GM18526 (cell line): ENCODE measurements around the gene GAN.

Experiments
- POLR2A ChIP-seq: IDR thresholded peaks from 3 replicates; pipeline ENCODE4 v1.6.1; 2011; ENCODE audit not compliant: insufficient read length; ENCODE audit errors: extremely low read depth

The GAN gene, protein sequence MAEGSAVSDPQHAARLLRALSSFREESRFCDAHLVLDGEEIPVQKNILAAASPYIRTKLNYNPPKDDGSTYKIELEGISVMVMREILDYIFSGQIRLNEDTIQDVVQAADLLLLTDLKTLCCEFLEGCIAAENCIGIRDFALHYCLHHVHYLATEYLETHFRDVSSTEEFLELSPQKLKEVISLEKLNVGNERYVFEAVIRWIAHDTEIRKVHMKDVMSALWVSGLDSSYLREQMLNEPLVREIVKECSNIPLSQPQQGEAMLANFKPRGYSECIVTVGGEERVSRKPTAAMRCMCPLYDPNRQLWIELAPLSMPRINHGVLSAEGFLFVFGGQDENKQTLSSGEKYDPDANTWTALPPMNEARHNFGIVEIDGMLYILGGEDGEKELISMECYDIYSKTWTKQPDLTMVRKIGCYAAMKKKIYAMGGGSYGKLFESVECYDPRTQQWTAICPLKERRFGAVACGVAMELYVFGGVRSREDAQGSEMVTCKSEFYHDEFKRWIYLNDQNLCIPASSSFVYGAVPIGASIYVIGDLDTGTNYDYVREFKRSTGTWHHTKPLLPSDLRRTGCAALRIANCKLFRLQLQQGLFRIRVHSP

DNA sequence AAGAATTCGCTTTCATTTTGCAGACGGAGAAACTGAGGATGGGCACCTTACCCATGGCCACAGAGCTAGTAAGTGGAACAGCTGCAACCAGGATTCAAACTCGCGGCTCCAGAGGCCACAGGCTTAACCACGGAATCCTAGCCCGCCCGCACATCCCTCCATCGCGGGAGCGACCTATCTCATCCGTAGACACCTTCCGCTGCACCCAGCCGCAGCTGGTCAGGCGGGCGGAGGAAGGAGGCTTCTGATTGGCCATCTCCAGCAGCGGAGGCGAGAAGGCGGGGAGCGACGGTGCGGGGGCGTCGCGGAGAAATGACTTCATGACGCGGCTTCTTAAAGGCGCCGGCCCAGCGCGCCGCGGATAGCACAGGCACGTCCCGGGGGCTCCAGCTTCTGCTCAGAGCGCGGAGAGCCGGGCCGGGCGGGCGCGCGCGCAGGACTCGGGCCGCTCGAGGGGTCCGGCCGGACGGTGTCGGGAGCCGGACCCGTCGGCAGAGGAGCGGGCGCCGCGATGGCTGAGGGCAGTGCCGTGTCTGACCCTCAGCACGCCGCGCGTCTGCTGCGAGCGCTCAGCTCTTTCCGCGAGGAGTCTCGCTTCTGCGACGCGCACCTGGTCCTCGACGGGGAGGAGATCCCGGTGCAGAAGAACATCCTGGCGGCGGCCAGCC, at the start of gene GAN:
GAN (plus strand) TSS at position 360 of the 668 bp plus-strand sequence; CDS start at position 512, 152 bp downstream.
- TF ChIP-seq POLR2A = peak; percentile 89

DNA sequence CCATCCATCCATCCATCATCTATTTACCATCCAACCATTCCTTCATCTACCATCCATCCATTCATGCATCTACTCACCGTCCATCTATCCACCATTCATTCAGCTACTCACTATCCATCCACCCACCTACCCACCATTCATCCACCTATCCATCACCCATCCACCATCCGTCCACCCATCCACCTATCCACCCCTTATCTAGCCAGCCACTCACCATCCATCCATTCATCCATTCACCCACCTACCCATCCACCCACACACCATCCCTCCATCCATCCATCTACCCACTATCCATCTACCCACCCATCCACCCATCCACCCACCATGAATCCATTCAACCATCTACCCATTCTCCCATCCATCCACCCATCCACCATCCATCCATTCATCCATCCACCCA, 49.7 kb upstream of the GAN start:
- TF ChIP-seq POLR2A = no peak

DNA sequence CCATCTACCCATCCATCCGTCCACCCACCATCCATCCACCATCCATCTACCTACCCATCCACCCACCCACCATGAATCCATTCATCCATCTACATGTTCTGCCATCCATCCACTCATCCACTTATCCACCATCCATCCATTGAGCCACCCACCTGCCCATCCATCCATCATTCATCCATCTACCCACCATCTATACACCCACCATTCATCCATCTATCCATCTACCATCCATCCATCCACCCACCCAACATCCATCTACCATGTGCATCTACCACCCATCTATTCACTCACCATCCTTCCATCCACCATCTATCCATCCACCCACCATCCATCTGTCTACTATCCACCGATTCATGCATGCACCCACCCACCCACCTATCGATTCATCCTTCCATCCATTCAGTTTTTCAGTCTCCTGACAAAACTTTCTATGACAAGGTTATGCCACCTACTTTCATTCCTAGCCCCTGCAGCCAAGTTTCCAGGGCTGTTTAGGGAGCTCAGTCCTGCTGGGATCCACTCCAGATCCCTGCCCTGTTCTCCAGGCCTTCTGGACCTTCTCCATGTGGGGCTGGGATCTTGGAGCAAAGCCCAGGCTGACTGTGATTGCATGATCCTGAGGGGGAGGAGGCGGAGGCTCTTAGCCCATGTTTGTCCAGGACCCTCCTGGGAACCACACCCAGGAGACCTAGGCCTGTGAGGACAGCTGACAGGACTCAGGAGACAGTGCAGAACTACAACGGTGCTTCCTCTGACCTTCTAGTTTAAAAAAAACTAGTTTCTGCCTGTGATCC, 48.9 kb upstream of the GAN start:
- TF ChIP-seq POLR2A = no peak

DNA sequence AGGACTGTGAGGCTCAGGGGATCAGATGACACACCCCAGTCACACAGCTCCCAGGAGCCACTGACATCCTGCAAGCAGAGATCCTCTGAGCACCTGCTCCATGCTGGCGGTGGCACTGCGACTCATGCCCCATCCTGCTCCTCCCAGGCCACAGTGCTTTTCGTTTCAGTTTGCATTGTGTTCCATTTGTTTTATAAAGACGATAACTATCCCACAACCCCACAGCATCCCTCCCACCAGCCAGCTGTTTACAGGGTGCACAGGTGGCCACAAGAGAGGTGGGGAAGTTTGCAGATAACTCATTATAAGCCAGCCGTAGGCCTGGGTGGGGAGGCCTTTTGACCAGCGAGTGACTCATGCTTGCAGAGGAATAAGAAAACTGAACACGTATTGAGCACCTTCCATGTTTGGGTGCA, 48.1 kb upstream of the GAN start:
- TF ChIP-seq POLR2A = no peak

DNA sequence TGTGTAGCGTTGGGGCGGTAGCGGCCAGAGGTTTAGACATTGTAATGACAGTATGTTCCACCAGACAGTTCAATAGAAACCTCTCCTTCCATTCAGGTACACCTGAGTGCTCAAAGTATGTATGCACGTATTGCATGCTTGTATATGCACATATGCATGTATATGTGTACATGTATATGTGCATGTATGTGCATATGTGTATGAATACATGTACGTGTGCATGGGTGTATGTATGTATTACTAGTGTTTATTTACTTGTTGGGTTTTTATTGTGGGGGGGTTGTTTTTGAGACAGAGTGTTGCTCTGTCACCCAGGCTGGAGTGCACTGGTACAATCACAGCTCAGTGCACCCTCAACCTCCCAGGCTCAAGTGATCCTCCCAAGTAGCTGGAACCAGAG, 46.3 kb upstream of the GAN start:
- TF ChIP-seq POLR2A = no peak

DNA sequence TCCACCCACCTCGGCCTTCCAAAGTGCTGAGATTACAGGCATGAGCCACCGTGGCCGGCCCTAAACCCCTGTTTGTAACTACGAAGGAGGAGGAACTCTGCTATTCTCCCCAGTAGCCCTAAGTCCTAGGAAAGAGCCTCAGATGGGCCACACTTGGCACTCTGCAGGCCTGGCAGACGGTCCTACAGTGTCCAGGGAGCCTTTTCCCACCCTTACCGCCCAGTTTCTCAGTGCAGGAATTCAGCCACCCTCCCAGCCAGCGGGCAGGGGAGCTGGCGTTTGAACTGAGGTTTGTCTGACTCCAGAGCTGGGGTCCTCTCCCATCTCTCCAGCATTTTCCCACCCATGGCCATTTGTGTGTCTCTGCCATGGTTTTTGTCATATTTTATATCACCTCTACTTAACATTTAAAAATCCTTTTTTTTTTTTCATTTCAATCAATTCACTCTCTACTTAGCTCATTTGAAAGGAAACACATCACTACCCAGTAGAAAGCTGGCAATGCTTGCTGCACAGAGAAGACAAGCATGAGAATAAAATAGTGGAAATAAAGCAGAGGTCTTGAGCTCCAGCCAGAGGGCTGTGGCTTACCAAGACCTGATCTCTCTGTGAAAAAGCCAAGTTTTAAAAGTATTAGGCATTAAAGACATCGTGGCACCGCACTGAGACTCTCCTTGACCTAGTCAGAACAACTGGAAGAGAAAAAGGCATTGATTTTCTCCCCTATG, 41.4 kb upstream of the GAN start:
- no peak for TF ChIP-seq POLR2A

DNA sequence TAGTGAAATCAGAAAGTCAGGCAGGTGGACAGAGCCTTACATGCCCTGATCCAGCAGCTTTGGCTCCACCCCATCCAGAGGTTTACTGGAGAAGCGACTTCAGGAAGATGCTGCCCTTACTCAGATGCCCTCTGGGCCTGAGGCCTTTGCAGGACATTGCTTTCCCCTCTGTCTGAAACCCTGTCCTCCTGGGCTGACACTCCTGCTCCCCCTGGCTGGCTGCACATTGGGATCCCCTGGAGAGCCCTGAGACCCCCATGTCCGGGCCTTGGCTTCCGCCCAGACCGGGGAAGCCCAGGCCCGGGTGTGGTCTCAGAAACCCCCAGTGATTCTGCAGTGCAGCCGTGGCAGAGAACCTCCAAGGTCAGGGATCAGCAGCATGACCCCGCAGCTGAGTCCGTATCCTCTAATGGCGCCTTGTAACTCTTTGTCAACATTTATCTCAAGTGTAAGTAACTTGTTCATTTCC, 39.7 kb upstream of the GAN start:
- TF ChIP-seq POLR2A = no peak

DNA sequence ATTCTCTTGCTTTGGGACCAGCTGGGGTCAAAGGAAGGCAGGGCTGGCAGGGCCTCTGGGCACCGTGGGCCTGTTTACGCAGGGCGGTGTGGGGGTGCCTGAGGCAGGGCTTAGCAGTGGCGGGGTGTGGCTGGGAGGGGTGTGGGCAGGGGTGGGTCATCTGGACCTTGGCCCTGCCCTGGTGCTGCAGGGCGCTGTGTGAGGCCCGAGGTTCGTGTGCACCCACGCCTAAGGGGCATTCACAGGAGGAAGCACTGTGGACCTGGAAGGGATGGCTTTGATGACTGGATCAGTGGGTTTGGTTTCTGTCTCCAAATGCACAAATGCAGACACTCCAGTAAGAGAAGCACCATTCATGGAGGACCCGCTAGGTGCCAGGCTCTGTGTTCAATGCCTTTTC, 39.0 kb upstream of the GAN start:
- no peak for TF ChIP-seq POLR2A

DNA sequence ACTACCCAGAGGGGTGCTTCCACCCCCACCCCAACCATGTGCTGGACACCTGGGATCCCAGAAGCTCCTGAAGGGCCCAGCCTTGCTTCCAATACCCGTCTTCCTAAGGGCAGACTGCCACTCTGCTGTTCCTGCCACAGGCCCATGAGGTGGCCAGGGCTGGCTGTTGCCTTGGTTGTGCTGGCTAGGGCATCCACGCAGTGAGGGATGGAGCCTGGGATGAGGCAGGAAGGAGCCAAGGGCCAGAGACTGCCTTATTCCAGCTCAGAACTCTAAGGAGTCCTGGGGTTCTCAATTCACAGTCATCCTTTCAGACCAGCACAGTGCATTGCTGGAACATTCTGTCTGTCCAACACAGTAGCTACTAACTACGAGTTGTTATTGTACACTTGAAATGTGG, 38.4 kb upstream of the GAN start:
- no peak for TF ChIP-seq POLR2A

DNA sequence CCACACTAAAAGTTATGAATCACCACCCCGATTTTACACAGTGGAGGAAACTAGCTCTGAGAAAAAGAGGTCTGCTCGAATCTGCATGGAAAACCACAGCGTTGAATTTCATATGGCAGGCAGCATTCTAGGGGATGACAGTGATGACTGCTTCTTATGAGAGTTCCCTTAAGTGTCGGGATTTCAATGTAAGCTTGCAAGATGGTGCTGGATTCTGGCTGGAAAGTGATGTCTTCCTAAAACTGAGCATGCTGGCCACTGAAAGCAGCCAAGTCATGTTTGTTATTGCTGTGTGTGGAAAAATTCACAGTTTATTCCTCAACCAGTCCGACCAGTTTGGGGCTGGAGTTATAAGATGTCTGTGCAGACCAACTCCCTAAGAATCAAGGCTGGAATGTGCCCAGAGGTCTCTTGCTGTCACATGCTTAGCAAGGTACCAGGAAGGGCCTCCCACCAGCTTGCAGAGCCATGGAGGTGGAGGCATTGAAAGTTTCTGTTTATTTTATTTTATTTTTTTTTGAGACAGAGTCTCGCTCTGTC, 37.2 kb upstream of the GAN start:
- TF ChIP-seq POLR2A = no peak

DNA sequence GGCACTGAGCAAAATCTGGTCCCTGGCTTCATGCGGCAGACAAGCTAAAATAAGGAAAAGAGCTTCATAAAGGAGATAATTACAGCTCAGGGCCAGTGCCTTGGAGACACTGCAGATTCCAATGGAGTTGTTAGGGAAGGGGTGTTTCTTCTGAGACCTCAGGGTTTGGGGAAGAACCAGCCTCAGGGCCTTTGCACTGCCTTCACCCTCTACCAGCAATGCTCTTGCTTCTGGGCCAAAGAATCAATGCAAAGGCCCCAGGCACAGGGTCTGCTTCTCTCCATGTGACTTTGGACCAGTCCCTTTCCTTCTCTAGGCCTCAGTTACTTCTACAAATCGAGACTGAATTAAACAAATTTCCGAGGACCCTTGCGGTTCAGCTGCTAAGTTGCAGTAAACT, 36.2 kb upstream of the GAN start:
- no peak for TF ChIP-seq POLR2A

DNA sequence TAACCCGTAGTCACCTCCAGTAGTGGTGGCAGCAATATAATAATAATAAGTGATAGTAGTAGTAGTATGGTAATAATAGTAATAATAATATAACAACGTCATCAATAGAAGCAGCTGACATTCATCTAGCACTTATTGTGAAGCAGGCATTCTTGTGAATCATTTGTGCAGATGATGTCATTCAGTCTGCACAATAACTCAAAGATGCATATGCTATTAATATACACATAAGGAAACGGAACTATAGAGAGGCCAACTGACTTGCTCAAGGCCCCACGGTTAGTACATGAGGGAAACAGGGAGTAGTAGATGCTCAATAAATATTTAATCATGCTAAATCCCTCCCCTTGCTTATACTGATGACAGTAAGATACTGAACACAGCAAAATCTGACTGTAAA, 35.4 kb upstream of the GAN start:
- no peak for TF ChIP-seq POLR2A

DNA sequence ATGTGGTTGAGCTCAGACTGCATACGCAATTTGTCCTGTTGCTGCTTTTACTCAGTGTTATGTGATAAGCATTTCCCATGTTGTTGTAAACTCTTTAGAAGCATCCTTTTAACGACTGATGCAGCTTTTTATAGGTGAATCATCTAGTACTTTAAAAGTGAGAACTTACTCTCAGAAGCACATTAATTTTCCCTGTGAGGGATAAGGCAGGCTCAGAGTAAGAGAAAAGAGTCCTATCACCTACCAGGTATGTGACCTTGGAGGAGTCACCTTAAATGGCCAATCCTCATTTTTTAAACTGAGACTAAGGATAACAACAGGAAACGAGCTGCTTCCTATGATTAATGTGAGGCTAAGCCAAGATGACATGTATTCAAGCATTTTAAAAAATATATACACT, 34.4 kb upstream of the GAN start:
- no peak for TF ChIP-seq POLR2A

DNA sequence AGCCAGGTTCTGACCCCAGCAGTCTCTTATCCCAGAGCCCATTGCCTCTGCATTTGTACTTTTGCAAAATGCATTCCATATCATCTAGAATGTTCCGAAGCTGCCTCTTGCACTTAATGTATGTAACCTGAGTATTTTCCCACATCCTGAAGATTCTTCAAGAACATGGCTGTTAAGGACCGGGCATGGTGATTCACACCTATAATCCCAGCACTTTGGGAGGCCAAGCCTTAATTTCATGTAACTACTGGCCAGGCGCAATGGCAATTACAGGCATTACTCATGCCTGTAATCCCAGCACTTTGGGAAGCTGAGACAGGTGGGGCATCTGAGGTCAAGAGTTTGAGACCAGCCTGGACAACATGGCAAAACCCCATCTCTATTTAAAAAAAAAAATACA, 31.7 kb upstream of the GAN start:
- no peak for TF ChIP-seq POLR2A

DNA sequence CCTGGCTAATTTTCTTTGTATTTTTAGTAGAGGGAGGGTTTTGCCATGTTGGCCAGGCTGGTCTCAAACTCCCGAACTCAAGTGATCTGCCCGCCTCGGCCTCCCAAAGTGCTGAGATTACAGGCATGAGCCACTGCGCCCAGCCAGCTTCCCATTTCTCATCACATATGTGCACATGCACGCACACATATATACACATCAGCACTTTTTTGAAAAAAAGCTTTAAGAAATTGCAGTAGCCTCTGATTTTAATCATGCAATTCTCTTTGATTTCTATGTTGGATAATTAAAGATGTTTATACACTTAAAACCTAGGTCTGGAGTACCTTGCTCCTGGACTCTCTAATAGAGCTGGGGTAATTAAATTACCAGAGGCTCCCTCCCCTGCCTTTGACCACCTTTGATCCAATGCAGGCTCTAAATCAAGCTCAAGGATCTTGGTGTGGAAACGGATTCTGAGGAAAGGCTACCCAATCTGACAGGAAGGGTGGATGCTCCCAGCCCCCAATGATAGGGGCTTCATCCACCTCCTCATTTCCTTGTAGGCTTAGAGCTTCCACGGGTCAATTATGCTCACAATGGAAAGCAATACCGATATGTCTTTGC, 29.7 kb upstream of the GAN start:
- TF ChIP-seq POLR2A = no peak

DNA sequence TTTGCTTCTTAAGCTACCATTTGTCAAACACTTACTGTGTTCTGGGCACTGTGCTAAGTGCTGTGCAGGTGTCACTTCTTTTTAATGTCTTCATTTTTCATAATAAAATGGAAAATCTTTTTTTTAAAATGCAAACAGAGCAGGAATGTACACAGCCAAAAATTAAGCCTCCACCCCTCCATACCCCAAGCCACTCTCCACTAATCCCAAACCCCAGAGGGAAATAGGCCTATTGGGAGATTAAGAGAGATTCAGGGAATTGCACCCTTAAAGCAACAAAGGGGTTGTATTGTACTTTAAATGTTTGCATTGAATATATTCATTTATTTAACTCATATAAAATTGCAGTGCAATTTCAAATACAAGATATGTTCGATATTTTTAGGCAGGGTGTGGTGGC, 28.6 kb upstream of the GAN start:
- TF ChIP-seq POLR2A = no peak
